Measurements from ENCODE around the gene CYTL1.
"Not testable (repeated sequence)": the region's sequence is repeated elsewhere in the genome, so short reads cannot be mapped to it uniquely, and the experiment has no call there.

CYTL1 gene

GRCh38 chr4:5033281-5033841 lies 14.1 kb upstream of the CYTL1 start:
- no peak for DNase-seq (ENCODE audit: low read depth)

DNA sequence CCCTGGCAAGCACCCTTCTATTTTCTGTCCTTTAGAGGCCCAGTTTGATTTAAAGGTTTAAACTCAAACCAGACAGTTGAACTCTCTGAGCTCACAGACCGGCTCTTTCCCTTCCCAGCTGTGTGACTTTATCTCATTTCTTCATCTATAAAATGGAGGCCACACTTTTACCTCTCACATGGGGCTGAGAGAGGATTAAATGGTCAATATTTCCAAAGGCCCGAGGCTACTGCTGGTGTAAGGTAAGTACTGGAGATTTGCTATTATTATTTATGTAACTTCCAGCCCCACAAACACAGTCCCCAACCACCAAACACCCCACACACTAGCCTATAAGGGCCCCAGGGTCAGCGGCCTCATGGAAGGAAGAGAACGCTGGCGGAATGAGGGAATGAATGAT lies 13.6 kb upstream of the CYTL1 start:
- DNase-seq (ENCODE audit: low read depth), result no peak

DNA sequence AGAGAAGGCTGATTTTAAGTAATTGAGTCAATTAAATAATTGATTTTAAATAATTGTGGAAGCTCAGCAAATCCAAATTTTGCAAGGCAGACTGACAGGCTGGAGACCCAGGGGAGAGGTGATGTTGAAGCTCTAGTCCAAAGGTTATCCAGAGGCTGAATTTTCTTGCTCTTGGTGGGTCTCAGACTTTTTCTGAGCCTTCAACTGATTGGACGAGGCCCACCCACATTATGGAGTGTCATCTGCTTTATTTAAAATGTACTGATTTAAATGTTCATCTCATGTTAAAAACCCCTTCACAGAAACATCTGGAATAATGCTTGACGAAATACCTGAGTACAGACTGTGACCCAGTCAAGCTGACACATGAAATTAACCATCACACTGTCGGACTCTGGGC lies 11.7 kb upstream of the CYTL1 start:
- no peak for DNase-seq (ENCODE audit: low read depth)

GRCh38 chr4:5030221-5030620 lies 11.0 kb upstream of the CYTL1 start:
- no peak for DNase-seq (ENCODE audit: low read depth)

GRCh38 chr4:5029447-5029846 lies 10.2 kb upstream of the CYTL1 start:
- DNase-seq (ENCODE audit: low read depth), result no peak

DNA sequence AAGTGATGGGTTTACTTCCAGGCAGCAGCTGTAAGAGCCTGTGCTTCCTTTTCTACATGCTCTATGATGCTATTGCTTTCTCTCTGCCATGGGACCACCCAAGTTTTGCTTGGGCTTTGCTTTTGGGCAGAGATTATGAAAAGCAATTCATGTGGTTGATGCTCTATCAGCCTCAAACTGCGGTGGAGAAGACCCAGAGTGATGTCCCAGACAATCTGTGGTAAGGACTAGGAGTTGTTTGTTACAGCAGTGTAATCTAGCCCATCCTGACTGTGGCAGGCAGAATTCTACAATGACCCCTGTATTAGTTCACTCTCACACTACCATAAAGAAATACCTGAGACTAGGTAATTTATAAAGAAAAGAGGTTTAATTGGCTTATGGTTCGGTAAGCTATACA lies 9.2 kb upstream of the CYTL1 start:
- DNase-seq (ENCODE audit: low read depth), result no peak

DNA sequence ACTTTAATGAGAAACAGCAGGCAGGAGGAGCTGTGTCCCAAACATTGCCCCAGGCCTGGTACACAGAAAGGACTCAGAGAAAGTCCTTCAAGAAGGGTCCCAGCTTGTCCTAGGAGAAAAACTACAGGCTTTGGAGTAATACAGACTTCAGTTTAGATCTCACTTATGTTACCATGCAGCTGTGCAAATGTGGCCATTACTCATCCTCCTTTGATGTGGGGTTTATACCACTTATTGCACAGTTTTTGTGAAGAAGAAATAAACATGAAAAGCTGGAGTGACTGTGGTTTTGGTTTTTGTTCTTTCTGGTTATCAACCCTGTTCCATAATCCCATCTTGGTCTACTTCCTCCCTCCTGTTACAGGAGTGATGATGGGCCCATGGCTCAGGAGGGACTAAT lies 8.1 kb upstream of the CYTL1 start:
- DNase-seq (ENCODE audit: low read depth), result no peak

DNA sequence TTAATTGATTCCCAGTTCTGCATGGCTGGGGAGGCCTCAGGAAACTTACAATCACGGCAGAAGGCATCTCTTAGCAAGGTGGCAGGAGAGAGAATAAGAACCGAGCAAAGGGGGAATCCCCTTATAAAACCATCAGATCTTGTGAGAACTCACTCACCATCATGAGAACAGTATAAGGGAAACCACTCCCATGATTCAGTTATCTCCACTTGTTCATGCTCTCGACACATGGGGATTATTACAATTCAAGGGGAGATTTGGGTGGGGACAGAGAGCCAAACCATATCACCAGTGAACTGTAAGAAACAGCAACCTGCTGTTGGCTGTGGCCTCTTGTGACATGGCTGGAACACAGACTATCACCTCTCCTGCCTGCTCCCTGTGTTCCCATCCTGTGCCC lies 7.1 kb upstream of the CYTL1 start:
- DNase-seq (ENCODE audit: low read depth), result no peak

- DNase-seq (ENCODE audit: low read depth), result peak; percentile 35
These were observed 5.4 kb upstream of the CYTL1 start for GRCh38 chr4:5024673-5025072.

- DNase-seq (ENCODE audit: low read depth), result no peak
These were observed 2.3 kb upstream of the CYTL1 start for GRCh38 chr4:5021546-5021945.

DNA sequence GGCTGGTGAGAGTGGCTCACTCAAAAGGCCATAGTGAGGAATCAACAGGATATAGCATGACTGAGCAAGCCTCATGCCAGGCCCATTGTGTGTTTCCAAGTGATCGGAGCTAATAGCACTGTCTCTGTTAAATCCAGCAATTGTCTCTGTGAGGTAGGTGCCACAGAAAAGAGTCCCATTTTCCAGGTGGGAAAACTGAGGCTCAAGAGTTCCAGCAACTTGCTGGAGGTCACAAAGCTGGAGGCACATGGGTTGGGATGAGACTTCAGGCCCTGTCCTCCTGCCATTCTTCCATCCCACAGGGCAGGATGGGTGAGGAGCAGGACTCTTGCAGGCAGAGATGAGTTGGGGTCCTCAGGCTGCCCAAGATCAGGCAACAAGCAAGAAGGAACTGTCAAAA lies 1.1 kb upstream of the CYTL1 start:
- no peak for DNase-seq (ENCODE audit: low read depth)

DNA sequence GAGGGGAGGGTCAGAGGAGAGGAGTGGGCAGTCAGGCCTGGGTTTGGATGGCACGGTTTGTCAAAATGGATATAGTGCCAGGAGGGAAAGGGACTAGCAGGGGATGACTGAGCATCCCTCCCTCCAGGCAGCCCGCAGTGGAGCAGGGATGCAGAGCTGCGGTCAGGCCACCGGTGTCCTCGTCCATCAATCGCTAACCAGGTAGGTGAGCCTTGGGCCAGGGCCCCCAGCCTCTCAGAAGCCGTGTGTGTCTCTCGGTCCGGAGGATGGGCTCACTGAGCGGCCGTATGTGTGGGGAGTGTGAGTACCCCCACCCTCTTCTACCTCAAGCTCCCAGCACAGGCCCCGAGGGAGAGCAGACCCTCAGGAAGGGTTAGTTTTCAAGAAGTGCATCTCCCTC lies 538 bp upstream of the CYTL1 start:
- DNase-seq (ENCODE audit: low read depth), result no peak

DNA sequence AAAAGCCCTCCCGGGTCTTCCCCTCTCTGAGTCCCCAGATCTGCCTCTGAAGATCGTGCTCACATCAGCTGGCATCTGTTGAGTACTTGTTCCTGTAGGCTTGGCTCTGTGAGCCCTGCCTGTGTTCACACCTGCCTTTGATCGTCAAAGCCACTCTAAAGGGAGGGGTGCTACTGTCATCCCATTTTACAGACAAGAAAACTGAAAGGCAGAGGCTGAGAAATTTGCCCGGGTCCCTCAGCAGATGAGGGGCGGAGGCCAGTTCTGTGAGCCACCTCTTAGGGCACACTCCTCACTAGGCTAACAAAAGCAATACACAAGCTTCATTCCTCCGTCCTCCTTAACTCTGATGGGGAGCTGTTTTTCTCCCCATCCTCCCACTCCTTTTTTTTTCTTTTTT lies 655 bp downstream of the CYTL1 start:
- DNase-seq (ENCODE audit: low read depth), result no peak

DNA sequence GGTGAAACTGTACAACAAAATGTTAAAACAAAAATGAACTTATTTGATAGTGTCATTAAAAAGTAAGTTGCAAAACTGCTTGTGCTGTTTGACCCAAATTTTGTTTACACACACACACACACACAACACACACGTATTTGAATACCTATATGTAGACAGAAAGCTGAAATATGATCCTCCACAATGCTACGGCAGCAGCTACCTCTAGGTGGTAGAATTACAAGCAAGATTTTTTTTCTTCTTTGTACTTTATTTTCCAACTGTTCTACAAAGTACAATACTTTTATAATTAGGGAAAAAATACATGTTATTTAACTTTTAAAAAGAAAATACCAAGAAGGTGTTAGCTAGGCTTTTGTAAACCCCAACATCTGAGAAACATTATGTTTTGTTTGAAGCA lies 1.2 kb downstream of the CYTL1 start:
- DNase-seq (ENCODE audit: low read depth), result no peak

- DNase-seq (ENCODE audit: low read depth), result no peak
These were observed 5.1 kb downstream of the CYTL1 start for GRCh38 chr4:5014007-5014682.

GRCh38 chr4:5012958-5013357 lies 6.3 kb downstream of the CYTL1 start:
- DNase-seq (ENCODE audit: low read depth), result no peak

- no peak for DNase-seq (ENCODE audit: low read depth)
These were observed 6.9 kb downstream of the CYTL1 start for GRCh38 chr4:5012244-5012898.

- no peak for DNase-seq (ENCODE audit: low read depth)
These were observed 8.3 kb downstream of the CYTL1 start for GRCh38 chr4:5010984-5011383.

- DNase-seq (ENCODE audit: low read depth), result no peak
These were observed 9.5 kb downstream of the CYTL1 start for GRCh38 chr4:5009796-5010195.

DNA sequence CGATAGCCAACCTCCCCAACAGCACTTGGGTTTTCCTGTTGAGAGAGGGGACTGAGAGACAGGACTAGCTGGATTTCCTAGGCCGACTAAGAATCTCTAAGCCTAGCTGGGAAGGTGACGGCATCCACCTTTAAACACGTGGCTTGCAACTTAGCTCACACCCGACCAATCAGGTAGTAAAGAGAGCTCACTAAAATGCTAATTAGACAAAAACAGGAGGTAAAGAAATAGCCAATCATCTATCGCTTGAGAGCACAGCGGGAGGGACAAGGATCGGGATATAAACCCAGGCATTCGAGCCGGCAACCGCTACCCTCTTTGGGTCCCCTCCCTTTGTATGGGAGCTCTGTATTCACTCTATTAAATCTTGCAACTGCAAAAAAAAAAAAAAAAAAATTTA lies 12.3 kb downstream of the CYTL1 start:
- DNase-seq (ENCODE audit: low read depth), result not testable (repeated sequence)

DNA sequence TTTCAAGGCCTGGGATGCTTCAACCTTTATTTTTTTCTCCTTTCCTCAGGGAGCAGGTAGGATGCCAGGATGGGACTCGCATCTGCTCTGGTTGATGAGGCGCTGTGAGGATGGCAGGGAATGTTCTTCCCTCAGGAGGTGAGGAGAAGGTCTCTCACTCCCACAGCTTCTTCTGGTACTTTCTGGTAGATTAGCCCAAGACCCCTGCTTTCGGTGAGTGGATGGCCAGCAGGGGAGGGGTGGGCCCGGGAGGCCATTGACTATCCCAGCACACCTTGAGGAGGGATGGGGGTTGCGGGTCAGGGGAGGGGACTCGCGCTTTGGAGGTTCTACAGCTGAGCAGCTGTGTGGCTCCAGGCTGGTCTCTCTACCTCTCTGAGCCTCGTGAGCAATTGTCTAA lies 14.8 kb downstream of the CYTL1 start:
- DNase-seq (ENCODE audit: low read depth), result no peak

DNA sequence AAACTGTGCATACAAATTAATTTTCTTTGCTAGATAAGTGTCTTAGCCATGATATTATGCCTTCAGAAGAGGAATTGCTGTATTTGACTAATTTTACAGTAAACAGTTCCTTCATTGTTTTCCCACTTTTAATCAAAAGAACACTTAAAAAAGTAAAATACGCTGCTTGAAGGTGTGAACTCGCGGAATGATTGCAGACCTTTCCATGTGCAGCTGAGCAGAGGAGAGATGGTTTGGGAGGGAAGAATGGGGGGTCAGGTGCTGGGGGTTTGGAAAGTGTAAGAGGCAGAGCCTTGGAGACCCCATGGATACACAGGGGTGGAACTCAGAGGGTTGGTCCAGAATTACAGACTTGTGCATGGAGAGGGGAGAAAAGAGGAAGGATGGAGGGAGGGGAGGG lies 15.3 kb downstream of the CYTL1 start:
- no peak for DNase-seq (ENCODE audit: low read depth)

DNA sequence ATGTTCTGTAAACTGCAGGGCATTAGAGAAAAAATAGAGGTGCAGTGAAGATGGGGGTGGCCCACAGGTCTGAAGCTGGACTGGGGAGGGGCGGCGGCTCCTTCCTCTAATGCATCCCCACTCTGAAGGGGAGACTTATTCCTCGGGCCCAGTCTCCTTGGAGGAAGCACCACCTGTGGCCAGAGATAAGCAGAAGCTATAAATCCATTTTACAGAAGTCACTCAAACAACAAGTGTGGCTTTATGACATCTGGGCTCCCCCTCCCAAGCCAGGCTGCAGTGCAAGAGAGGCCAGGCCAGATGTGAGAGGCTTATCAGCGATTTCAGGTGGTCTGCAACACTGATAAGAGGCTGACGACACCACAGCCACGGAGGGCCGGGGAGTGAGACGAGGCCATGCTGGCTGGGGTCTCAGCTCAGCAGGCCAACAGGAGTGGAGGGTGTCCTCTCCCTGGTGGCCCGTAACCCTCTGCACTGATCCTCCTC lies 15.8 kb downstream of the CYTL1 start:
- DNase-seq (ENCODE audit: low read depth), result no peak

DNA sequence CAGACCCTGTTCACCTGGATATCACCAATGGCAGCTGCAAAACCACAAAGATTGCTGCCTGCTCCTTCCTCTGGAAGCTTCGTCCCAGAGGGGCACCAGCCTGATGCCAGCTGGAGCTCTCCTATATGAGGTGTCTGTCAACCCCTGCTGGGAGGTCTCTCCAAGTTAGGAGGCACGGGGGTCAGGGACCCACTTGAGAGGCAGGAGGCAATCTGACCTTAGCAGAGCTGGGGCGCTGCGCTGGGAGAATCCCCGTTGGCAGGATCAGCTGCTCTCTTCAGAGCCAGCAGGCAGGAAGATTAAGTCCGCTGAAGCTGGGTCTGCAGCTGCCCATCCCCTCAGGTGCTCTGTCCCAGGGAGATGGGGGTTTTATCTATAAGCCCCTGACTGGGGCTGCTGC lies 17.6 kb downstream of the CYTL1 start:
- DNase-seq (ENCODE audit: low read depth), result not testable (repeated sequence)

Measured in fibroblast of the conjunctiva (primary cell).